Cardiac muscle cell (in vitro differentiated cells and primary cell): ENCODE data around the gene SMIM11. TPM values are rescaled to one million over a fixed set of nuclear protein-coding genes. Genes with fewer than 3 reads are reported as not detected.

Experiments used
- DNase-seq, 2 donors: peaks; one replicate each; pipeline versions ENCODE4 v3.0.0 to v3.0.0-alpha.2; 2010 to 2017; ENCODE audit warnings: low read depth in 1 of 2, low spot score in 1 of 2
- H3K27ac ChIP-seq: fragments of 200-600 bp; sonication (generic); 2 replicates; pipeline ENCODE4 v1.5.1; 2016
- H3K27me3 ChIP-seq: fragments of 200-600 bp; sonication (generic); 2 replicates; pipeline ENCODE4 v1.6.0; 2016; ENCODE audit warnings: control low read depth
- H3K36me3 ChIP-seq: fragments of 200-600 bp; sonication (generic); 2 replicates; pipeline ENCODE4 v1.5.1; 2016; ENCODE audit warnings: control low read depth
- H3K4me1 ChIP-seq: fragments of 200-600 bp; sonication (generic); 2 replicates; pipeline ENCODE4 v1.8.1; 2017; ENCODE audit warnings: low read depth, mild to moderate bottlenecking, mixed run types
- H3K4me3 ChIP-seq: fragments of 200-600 bp; sonication (generic); 2 replicates; pipeline ENCODE4 v1.5.1; 2016; ENCODE audit warnings: mild to moderate bottlenecking
- H3K9me3 ChIP-seq: fragments of 200-600 bp; sonication (generic); 2 replicates; pipeline ENCODE4 v1.5.1; 2017; ENCODE audit warnings: low read depth, mild to moderate bottlenecking, control low read depth
- polyA plus RNA-seq: library from polyadenylated mRNA; unstranded; fragments of >200 nt; fragmentation: Nextera tagmentation; extraction: Ambion mirVana; gene quantifications from 2 replicates; pipeline ENCODE4 v1.2.1, GENCODE V29; 2016
- total RNA-seq: library from RNA; depleted of rRNA; stranded (reverse); fragments of >200 nt; gene quantifications from 2 replicates; pipeline ENCODE4 v1.2.3, GENCODE V29; 2016
- TF ChIP-seq, protein P1 (sequence below): IDR thresholded peaks from 2 replicates; pipeline ENCODE4 v1.5.1; 2012; ENCODE audit warnings: low read depth, mild to moderate bottlenecking, low read length

The SMIM11 gene
- total and polyA plus RNA-seq, 2 experiments from 2014 or later, result 11.0 to 13.9 TPM

- H3K9me3 ChIP-seq, result no peaks in the 10 kb centered on the region
- H3K4me1 ChIP-seq, result no peaks in the 10 kb centered on the region
- no peaks in the 10 kb centered on the region for H3K36me3 ChIP-seq
- DNase-seq, result no peak
- H3K27ac ChIP-seq, result no peak overlapping the region
- H3K4me3 ChIP-seq, result no peak overlapping the region
- no peaks in the 10 kb centered on the region for H3K27me3 ChIP-seq
- TF ChIP-seq, protein P1, sequence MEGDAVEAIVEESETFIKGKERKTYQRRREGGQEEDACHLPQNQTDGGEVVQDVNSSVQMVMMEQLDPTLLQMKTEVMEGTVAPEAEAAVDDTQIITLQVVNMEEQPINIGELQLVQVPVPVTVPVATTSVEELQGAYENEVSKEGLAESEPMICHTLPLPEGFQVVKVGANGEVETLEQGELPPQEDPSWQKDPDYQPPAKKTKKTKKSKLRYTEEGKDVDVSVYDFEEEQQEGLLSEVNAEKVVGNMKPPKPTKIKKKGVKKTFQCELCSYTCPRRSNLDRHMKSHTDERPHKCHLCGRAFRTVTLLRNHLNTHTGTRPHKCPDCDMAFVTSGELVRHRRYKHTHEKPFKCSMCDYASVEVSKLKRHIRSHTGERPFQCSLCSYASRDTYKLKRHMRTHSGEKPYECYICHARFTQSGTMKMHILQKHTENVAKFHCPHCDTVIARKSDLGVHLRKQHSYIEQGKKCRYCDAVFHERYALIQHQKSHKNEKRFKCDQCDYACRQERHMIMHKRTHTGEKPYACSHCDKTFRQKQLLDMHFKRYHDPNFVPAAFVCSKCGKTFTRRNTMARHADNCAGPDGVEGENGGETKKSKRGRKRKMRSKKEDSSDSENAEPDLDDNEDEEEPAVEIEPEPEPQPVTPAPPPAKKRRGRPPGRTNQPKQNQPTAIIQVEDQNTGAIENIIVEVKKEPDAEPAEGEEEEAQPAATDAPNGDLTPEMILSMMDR, result no peak
Observed at GRCh38 chr21:34343347-34343746, 32.0 kb upstream of the SMIM11 start.

- DNase-seq, result no peak
- no peaks in the 10 kb centered on the region for H3K4me1 ChIP-seq
- no peaks in the 10 kb centered on the region for H3K36me3 ChIP-seq
- H3K9me3 ChIP-seq, result no peaks in the 10 kb centered on the region
- no peaks in the 10 kb centered on the region for H3K27me3 ChIP-seq
- no peak overlapping the region for H3K27ac ChIP-seq
- TF ChIP-seq, protein P1, result no peak
- H3K4me3 ChIP-seq, result no peak overlapping the region
Observed at GRCh38 chr21:34343838-34344381, 31.4 kb upstream of the SMIM11 start.

DNA sequence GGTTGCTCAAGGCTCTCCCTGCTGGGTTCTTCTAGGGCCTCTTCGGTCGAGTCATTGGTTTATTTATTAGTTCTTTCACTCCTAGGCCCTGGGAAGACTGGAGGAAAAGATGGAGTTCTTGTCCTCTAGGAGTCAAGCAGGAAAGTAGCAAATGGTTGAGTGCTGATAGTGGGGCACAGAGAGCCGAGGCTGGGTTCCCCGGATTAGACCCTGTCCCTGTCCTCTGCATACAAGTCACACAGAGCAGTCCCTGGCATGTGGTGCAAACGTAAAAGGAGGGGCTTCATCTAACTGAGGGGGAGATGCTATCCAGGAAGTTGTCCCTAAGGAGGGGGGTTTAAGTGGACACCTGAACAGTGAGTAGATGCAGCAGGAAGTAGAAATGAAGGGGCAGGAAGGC is 30.7 kb upstream of the SMIM11 start:
- Histone ChIP-seq H3K36me3 (no peaks in the 10 kb centered on the region), H3K27me3 (no peaks in the 10 kb centered on the region), H3K27ac (no peak overlapping the region), H3K4me1 (no peaks in the 10 kb centered on the region), H3K9me3 (no peaks in the 10 kb centered on the region), H3K4me3 (no peak overlapping the region)
- DNase-seq, result no peak
- TF ChIP-seq, protein P1, result no peak

DNA sequence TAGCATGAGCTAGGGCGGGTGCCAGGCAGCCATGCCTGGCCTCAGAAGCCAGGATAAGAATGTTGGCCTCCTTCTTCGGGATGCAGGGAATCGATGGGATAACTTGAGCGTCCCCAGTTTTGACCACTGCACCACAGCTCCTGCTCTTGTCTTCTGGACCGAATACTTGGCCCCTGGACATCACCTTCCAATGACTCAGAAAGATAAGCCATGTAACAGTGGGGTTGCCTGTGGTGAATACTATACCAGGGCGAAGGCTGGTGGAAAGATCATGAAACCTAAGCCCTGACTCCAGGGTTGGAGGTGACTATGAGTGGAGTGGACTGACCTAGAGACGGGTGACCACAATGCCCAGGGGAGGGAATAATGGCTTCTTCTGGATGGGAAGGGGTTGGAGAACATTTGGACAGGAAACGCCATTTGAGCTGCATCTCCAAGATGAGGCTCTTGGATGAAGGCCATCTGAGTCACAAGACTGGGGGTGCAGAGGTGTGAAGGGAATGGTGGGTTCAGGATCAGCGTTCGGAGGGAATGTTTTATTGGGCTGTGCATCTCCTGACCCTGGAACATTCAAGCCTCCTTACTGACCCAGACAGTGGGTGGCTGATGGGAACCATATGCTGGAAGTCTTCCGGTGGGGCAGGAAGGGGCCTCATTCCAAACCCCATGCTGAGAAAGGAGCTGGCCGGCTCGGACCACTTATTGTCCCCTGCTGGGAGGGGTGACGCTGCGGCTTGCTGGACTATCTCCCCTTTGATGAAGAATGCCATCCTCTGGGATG is 30.0 kb upstream of the SMIM11 start:
- Histone ChIP-seq H3K36me3 (no peaks in the 10 kb centered on the region), H3K4me3 (no peak overlapping the region), H3K27ac (no peak overlapping the region), H3K27me3 (no peaks in the 10 kb centered on the region), H3K4me1 (no peaks in the 10 kb centered on the region), H3K9me3 (no peaks in the 10 kb centered on the region)
- peak in 1 of 2 donors; percentile 37 for DNase-seq
- TF ChIP-seq, protein P1, result no peak

- H3K27me3 ChIP-seq, result no peaks in the 10 kb centered on the region
- H3K9me3 ChIP-seq, result no peaks in the 10 kb centered on the region
- H3K4me1 ChIP-seq, result no peaks in the 10 kb centered on the region
- no peak overlapping the region for H3K4me3 ChIP-seq
- H3K36me3 ChIP-seq, result no peaks in the 10 kb centered on the region
- DNase-seq, result no peak
- TF ChIP-seq, protein P1, result no peak
- peak overlapping the region; percentile 10 for H3K27ac ChIP-seq
Observed at GRCh38 chr21:34345892-34346291, 29.4 kb upstream of the SMIM11 start.
